Endothelial cell (in vitro differentiated cells): ENCODE measurements around the gene LRRC18. TPM values are rescaled to one million over a fixed set of nuclear protein-coding genes. Genes with fewer than 3 reads are reported as not detected.

ENCODE experiments used
- DNase-seq: peaks from one replicate; pipeline ENCODE4 v3.0.0; 2021; ENCODE audit warnings: low spot score
- H3K27ac Mint-ChIP-seq: one replicate; pipeline ENCODE4 v1.8.0; 2021; ENCODE audit warnings: mixed read lengths, inconsistent platforms; ENCODE audit not compliant: unreplicated experiment
- H3K27me3 Mint-ChIP-seq: one replicate; pipeline ENCODE4 v1.8.0; 2021; ENCODE audit warnings: mild to moderate bottlenecking, moderate library complexity, mixed read lengths, inconsistent platforms; ENCODE audit not compliant: unreplicated experiment
- H3K36me3 Mint-ChIP-seq: one replicate; pipeline ENCODE4 v1.8.0; 2021; ENCODE audit warnings: mild to moderate bottlenecking, low read depth, mixed read lengths, inconsistent platforms; ENCODE audit not compliant: unreplicated experiment
- H3K4me1 Mint-ChIP-seq: one replicate; pipeline ENCODE4 v1.8.0; 2021; ENCODE audit warnings: mild to moderate bottlenecking, mixed read lengths, inconsistent platforms; ENCODE audit not compliant: unreplicated experiment
- H3K4me3 Mint-ChIP-seq: one replicate; pipeline ENCODE4 v1.8.0; 2021; ENCODE audit warnings: mild to moderate bottlenecking, mixed read lengths, inconsistent platforms; ENCODE audit not compliant: unreplicated experiment
- H3K9me3 Mint-ChIP-seq: one replicate; pipeline ENCODE4 v1.8.0; 2021; ENCODE audit warnings: mixed read lengths, inconsistent platforms; ENCODE audit not compliant: unreplicated experiment
- CTCF ChIP-seq: fragments of 200-600 bp; sonication (generic); IDR thresholded peaks from one replicate; pipeline ENCODE4 v1.5.0; 2021; ENCODE audit warnings: antibody characterized with exemption; ENCODE audit not compliant: unreplicated experiment
- total RNA-seq: library from RNA; stranded (reverse); fragmentation: NEBNext Ultra II Directional; extraction: Animal tissue kit (Norgen Biotek cat#: 25700); gene quantifications from one replicate; pipeline ENCODE4 v1.2.1, GENCODE V29; 2021; ENCODE audit not compliant: unreplicated experiment

The LRRC18 gene
- total RNA-seq, 1 donor from 2014 or later: not detected

GRCh38 chr10:48978318-48978717, 38.7 kb upstream of the LRRC18 start:
- Mint-ChIP-seq H3K36me3 (no peaks in the 10 kb centered on the region), H3K9me3 (no peaks in the 10 kb centered on the region), H3K4me1 (peaks cover 6% of the 10 kb centered on the region), H3K27ac (no peak overlapping the region), H3K4me3 (no peak overlapping the region), H3K27me3 (peaks cover 10% of the 10 kb centered on the region)
- no peak for TF ChIP-seq CTCF
- no peak for DNase-seq

- DNase-seq: peak; percentile 35
- Mint-ChIP-seq H3K36me3 (no peaks in the 10 kb centered on the region), H3K4me3 (no peak overlapping the region), H3K4me1 (no peaks in the 10 kb centered on the region), H3K9me3 (no peaks in the 10 kb centered on the region), H3K27ac (no peak overlapping the region), H3K27me3 (peaks cover 8% of the 10 kb centered on the region)
- no peak for TF ChIP-seq CTCF
Measured at GRCh38 chr10:48976196-48976595, 36.6 kb upstream of the LRRC18 start.

GRCh38 chr10:48974510-48975156, 35.0 kb upstream of the LRRC18 start:
- no peak overlapping the region for H3K27ac Mint-ChIP-seq
- DNase-seq: no peak
- no peaks in the 10 kb centered on the region for H3K4me1 Mint-ChIP-seq
- peaks cover 6% of the 10 kb centered on the region for H3K27me3 Mint-ChIP-seq
- H3K4me3 Mint-ChIP-seq: no peak overlapping the region
- no peaks in the 10 kb centered on the region for H3K36me3 Mint-ChIP-seq
- no peak for TF ChIP-seq CTCF
- no peaks in the 10 kb centered on the region for H3K9me3 Mint-ChIP-seq

GRCh38 chr10:48973065-48973464, 33.4 kb upstream of the LRRC18 start:
- TF ChIP-seq CTCF: no peak
- no peaks in the 10 kb centered on the region for H3K36me3 Mint-ChIP-seq
- H3K4me3 Mint-ChIP-seq: no peak overlapping the region
- H3K4me1 Mint-ChIP-seq: no peaks in the 10 kb centered on the region
- DNase-seq: no peak
- H3K27ac Mint-ChIP-seq: no peak overlapping the region
- peaks cover 7% of the 10 kb centered on the region for H3K27me3 Mint-ChIP-seq
- no peaks in the 10 kb centered on the region for H3K9me3 Mint-ChIP-seq

- H3K27me3 Mint-ChIP-seq: peaks cover 7% of the 10 kb centered on the region
Measured at GRCh38 chr10:48970654-48971053, 31.0 kb upstream of the LRRC18 start.

More at GRCh38 chr10:48970654-48971053, 31.0 kb upstream of the LRRC18 start:
- H3K4me3 Mint-ChIP-seq: no peak overlapping the region
- no peaks in the 10 kb centered on the region for H3K36me3 Mint-ChIP-seq
- no peak for TF ChIP-seq CTCF
- H3K9me3 Mint-ChIP-seq: no peaks in the 10 kb centered on the region
- no peaks in the 10 kb centered on the region for H3K4me1 Mint-ChIP-seq
- no peak for DNase-seq
- H3K27ac Mint-ChIP-seq: no peak overlapping the region
